H9 (cell line): ENCODE measurements around the gene TBL2. TPM values are rescaled to one million over a fixed set of nuclear protein-coding genes. Genes with fewer than 3 reads are reported as not detected.

Source experiments
- DNase-seq: peaks from one replicate; pipeline ENCODE4 v3.0.0-alpha.2; 2017
- H2AFZ ChIP-seq: one replicate; pipeline ENCODE4 v1.6.1; 2013; ENCODE audit warnings: mild to moderate bottlenecking, low read length, control low read depth, moderate library complexity
- H2AK5ac ChIP-seq: 2 replicates; pipeline ENCODE4 v1.6.1; 2013; ENCODE audit warnings: low read length, control low read depth, mixed read lengths; ENCODE audit not compliant: insufficient read length
- H2BK120ac ChIP-seq: one replicate; pipeline ENCODE4 v1.6.1; 2013; ENCODE audit warnings: low read depth, mild to moderate bottlenecking, low read length, control low read depth, inconsistent platforms; ENCODE audit not compliant: poor library complexity, severe bottlenecking
- H2BK12ac ChIP-seq: 2 replicates; pipeline ENCODE4 v1.6.1; 2013; ENCODE audit warnings: low read length, control low read depth, mixed read lengths, low read depth; ENCODE audit not compliant: insufficient read length
- H2BK15ac ChIP-seq: 2 replicates; pipeline ENCODE4 v1.6.1; 2013; ENCODE audit warnings: low read depth, low read length, control low read depth
- H2BK20ac ChIP-seq: one replicate; pipeline ENCODE4 v1.6.1; 2013; ENCODE audit warnings: low read depth, mild to moderate bottlenecking, low read length, control low read depth, inconsistent platforms; ENCODE audit not compliant: poor library complexity, severe bottlenecking
- H2BK5ac ChIP-seq: 2 replicates; pipeline ENCODE4 v1.6.1; 2013; ENCODE audit warnings: low read length, control low read depth, mixed read lengths; ENCODE audit not compliant: insufficient read length
- H3K14ac ChIP-seq: 2 replicates; pipeline ENCODE4 v1.6.1; 2013; ENCODE audit warnings: low read length, control low read depth; ENCODE audit not compliant: insufficient read depth
- H3K18ac ChIP-seq: 2 replicates; pipeline ENCODE4 v1.6.1; 2013; ENCODE audit warnings: low read depth, mild to moderate bottlenecking, mixed read lengths, low read length, control low read depth; ENCODE audit not compliant: insufficient read length
- H3K23ac ChIP-seq: 2 replicates; pipeline ENCODE4 v1.6.1; 2013; ENCODE audit warnings: low read length, control low read depth, mixed read lengths, low read depth; ENCODE audit not compliant: insufficient read length
- H3K23me2 ChIP-seq: 2 replicates; pipeline ENCODE4 v1.6.1; 2013; ENCODE audit warnings: low read depth, mild to moderate bottlenecking, mixed read lengths, low read length, control low read depth; ENCODE audit not compliant: insufficient read length, poor library complexity, severe bottlenecking
- H3K27ac ChIP-seq: 2 replicates; pipeline ENCODE4 v1.5.1; 2013; ENCODE audit warnings: low read length, control low read depth, mixed read lengths, low read depth; ENCODE audit not compliant: insufficient read length
- H3K27me3 ChIP-seq: 2 replicates; pipeline ENCODE4 v1.6.1; 2013; ENCODE audit warnings: low read length, control low read depth, inconsistent platforms; ENCODE audit not compliant: insufficient read depth
- H3K4ac ChIP-seq: 2 replicates; pipeline ENCODE4 v1.6.1; 2013; ENCODE audit warnings: low read depth, mild to moderate bottlenecking, control low read depth, inconsistent platforms, low read length, moderate library complexity
- H3K4me1 ChIP-seq: 2 replicates; pipeline ENCODE4 v1.6.1; 2013; ENCODE audit warnings: low read length, control low read depth, inconsistent platforms; ENCODE audit not compliant: insufficient read depth
- H3K4me2 ChIP-seq: 2 replicates; pipeline ENCODE4 v1.6.1; 2013; ENCODE audit warnings: low read length, control low read depth, mixed read lengths; ENCODE audit not compliant: insufficient read length, insufficient read depth
- H3K56ac ChIP-seq: 2 replicates; pipeline ENCODE4 v1.6.1; 2013; ENCODE audit warnings: low read depth, mild to moderate bottlenecking, mixed read lengths, low read length, control low read depth; ENCODE audit not compliant: insufficient read length
- H3K79me1 ChIP-seq: 2 replicates; pipeline ENCODE4 v1.6.1; 2013; ENCODE audit warnings: low read depth, mild to moderate bottlenecking, moderate library complexity, low read length, control low read depth, inconsistent platforms; ENCODE audit not compliant: insufficient read depth, poor library complexity, severe bottlenecking
- H3K79me2 ChIP-seq: 2 replicates; pipeline ENCODE4 v1.6.1; 2013; ENCODE audit warnings: low read length, control low read depth, inconsistent platforms; ENCODE audit not compliant: insufficient read depth
- H3K9ac ChIP-seq: 2 replicates; pipeline ENCODE4 v1.6.1; 2013; ENCODE audit warnings: low read length, control low read depth, mixed read lengths; ENCODE audit not compliant: insufficient read length; ENCODE audit errors: extremely low read depth
- H3K9me3 ChIP-seq: one replicate; pipeline ENCODE4 v1.6.1; 2013; ENCODE audit warnings: low read depth, low read length, inconsistent platforms; ENCODE audit not compliant: control insufficient read depth
- H3T11ph ChIP-seq: one replicate; pipeline ENCODE4 v1.6.1; 2013; ENCODE audit warnings: mild to moderate bottlenecking, low read length, control low read depth, inconsistent platforms
- H4K20me1 ChIP-seq: one replicate; pipeline ENCODE4 v1.6.1; 2013; ENCODE audit not compliant: control insufficient read depth, insufficient read length, insufficient read depth
- H4K5ac ChIP-seq: 2 replicates; pipeline ENCODE4 v1.6.1; 2013; ENCODE audit warnings: low read depth, mild to moderate bottlenecking, mixed read lengths, low read length, control low read depth; ENCODE audit not compliant: insufficient read length
- H4K8ac ChIP-seq: replicated peaks from 2 replicates; pipeline ENCODE4 v1.6.1; 2013; ENCODE audit warnings: low read length, control low read depth, mixed read lengths, low read depth; ENCODE audit not compliant: insufficient read length
- H4K91ac ChIP-seq: 2 replicates; pipeline ENCODE4 v1.6.1; 2013; ENCODE audit warnings: low read depth, mild to moderate bottlenecking, moderate library complexity, mixed read lengths, low read length, control low read depth; ENCODE audit not compliant: insufficient read length
- H3K27ac Mint-ChIP-seq, 3 experiments: 2 replicates in 2 of 3; 3 replicates in 1 of 3; pipeline ENCODE4 v1.8.0; 2020 to 2021; ENCODE audit warnings: mixed read lengths in 3 of 3, mild to moderate bottlenecking in 1 of 3, moderate library complexity in 1 of 3
- H3K27me3 Mint-ChIP-seq: 2 replicates; pipeline ENCODE4 v1.8.0; 2021; ENCODE audit warnings: low read depth, mild to moderate bottlenecking, moderate library complexity, mixed read lengths
- H3K36me3 Mint-ChIP-seq, 3 experiments: 2 replicates in 2 of 3; 3 replicates in 1 of 3; pipeline ENCODE4 v1.8.0; 2020 to 2021; ENCODE audit warnings: low read depth in 3 of 3, mixed read lengths in 3 of 3; ENCODE audit not compliant: insufficient read depth in 1 of 3
- H3K4me1 Mint-ChIP-seq, 2 experiments: 2 replicates each; pipeline ENCODE4 v1.8.0; 2020; ENCODE audit warnings: mixed read lengths in 2 of 2
- H3K4me3 Mint-ChIP-seq, 2 experiments: 2 replicates in 1 of 2; 3 replicates in 1 of 2; pipeline ENCODE4 v1.8.0; 2020 to 2021; ENCODE audit warnings: mild to moderate bottlenecking in 2 of 2, mixed read lengths in 2 of 2, moderate library complexity in 1 of 2
- H3K9me3 Mint-ChIP-seq, 2 experiments: 2 replicates in 1 of 2; 3 replicates in 1 of 2; pipeline ENCODE4 v1.8.0; 2020; ENCODE audit warnings: mild to moderate bottlenecking in 2 of 2, mixed read lengths in 2 of 2, moderate library complexity in 1 of 2
- WGBS: extraction: QIAGEN DNeasy Blood & Tissue Kit; methylation state at CpG from one replicate; pipeline ENCODE4 v1.1.7; 2013; ENCODE audit warnings: missing lambda C conversion rate, low lambda C conversion rate, mixed read lengths; ENCODE audit not compliant: insufficient read length; ENCODE audit errors: extremely low coverage; 5-methylcytosine and 5-hydroxymethylcytosine counted together
- total RNA-seq: library from RNA; stranded (reverse); gene quantifications from 2 replicates; pipeline ENCODE4 v1.2.1, GENCODE V29; 2021
- TF ChIP-seq, protein P1 (sequence below): fragments of 200-600 bp; sonication (generic); conservative IDR thresholded peaks from 3 replicates; pipeline ENCODE4 v1.8.0; 2021; ENCODE audit warnings: antibody characterized with exemption, mild to moderate bottlenecking

The TBL2 gene
- total RNA-seq, 1 experiment from 2014 or later = 26.7 TPM

DNA sequence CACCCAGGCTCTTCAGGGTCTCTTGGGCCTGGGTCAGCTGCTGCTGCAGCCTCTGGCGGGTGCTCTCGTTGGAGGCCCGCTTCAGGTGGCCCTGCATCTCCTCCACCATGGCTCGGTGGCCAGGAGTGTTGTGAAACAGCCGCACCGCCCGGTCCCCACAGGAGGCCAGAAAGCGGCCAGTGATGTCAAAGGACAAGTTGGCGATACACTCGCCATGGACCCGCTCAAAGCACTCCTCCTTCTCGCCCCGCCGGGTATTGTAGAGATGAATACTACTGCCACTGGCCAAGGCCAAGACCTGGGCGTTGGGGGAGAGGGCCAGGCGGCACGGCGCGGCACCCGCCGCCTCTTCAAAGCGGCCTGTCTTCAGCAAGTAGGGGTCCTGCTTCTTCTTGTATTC is 7.9 kb downstream of the TBL2 start:
- H4K5ac ChIP-seq = no peak overlapping the region
- H3K23me2 ChIP-seq = no peaks in the 10 kb centered on the region
- H3K4me1 ChIP-seq = no peaks in the 10 kb centered on the region
- no peak overlapping the region for H2BK5ac ChIP-seq
- H3K27ac ChIP-seq = no peak overlapping the region
- Mint-ChIP-seq H3K27me3 (peaks cover 10% of the 10 kb centered on the region), H3K4me1 (no peaks in the 10 kb centered on the region), H3K27ac (no peak overlapping the region), H3K9me3 (no peaks in the 10 kb centered on the region), H3K36me3 (peaks cover 27 to 60% (median 59%) of the 10 kb centered on the region in 3 experiments; a peak in 6 of 7 replicates), H3K4me3 (no peak overlapping the region)
- no peak overlapping the region for H3K18ac ChIP-seq
- no peak overlapping the region for H3T11ph ChIP-seq
- no peak overlapping the region for H3K4ac ChIP-seq
- no peak overlapping the region for H2BK12ac ChIP-seq
- no peaks in the 10 kb centered on the region for H4K20me1 ChIP-seq
- no peak overlapping the region for H3K4me2 ChIP-seq
- no peak overlapping the region for H2BK120ac ChIP-seq
- DNase-seq = no peak
- no peak overlapping the region for H2AK5ac ChIP-seq
- H2AFZ ChIP-seq = no peak overlapping the region
- H3K9ac ChIP-seq = no peak overlapping the region
- no peak overlapping the region for H3K14ac ChIP-seq
- H3K23ac ChIP-seq = no peak overlapping the region
- no CpG with 5 or more reads among the region's 22 CpGs for WGBS
- no peaks in the 10 kb centered on the region for H3K27me3 ChIP-seq
- no peak overlapping the region for H3K56ac ChIP-seq
- no peak overlapping the region for H4K91ac ChIP-seq
- H2BK20ac ChIP-seq = no peak overlapping the region
- H3K79me2 ChIP-seq = no peaks in the 10 kb centered on the region
- no peaks in the 10 kb centered on the region for H3K9me3 ChIP-seq
- TF ChIP-seq, protein P1, sequence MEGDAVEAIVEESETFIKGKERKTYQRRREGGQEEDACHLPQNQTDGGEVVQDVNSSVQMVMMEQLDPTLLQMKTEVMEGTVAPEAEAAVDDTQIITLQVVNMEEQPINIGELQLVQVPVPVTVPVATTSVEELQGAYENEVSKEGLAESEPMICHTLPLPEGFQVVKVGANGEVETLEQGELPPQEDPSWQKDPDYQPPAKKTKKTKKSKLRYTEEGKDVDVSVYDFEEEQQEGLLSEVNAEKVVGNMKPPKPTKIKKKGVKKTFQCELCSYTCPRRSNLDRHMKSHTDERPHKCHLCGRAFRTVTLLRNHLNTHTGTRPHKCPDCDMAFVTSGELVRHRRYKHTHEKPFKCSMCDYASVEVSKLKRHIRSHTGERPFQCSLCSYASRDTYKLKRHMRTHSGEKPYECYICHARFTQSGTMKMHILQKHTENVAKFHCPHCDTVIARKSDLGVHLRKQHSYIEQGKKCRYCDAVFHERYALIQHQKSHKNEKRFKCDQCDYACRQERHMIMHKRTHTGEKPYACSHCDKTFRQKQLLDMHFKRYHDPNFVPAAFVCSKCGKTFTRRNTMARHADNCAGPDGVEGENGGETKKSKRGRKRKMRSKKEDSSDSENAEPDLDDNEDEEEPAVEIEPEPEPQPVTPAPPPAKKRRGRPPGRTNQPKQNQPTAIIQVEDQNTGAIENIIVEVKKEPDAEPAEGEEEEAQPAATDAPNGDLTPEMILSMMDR = no peak
- H3K79me1 ChIP-seq = no peaks in the 10 kb centered on the region
- no peak overlapping the region for H2BK15ac ChIP-seq
- H4K8ac ChIP-seq = no peak overlapping the region
